WERI-Rb-1 (cell line): ENCODE data around the gene ZNF71.
A peak's percentile ranks its signal among the peaks of the same experiment; 100 is the strongest.

Source experiments
- DNase-seq: peaks from one replicate; pipeline ENCODE4 v3.0.0-alpha.2; 2020
- H3K27ac ChIP-seq: fragments of 250-450 bp; sonication (Bioruptor Pico); 2 replicates; pipeline ENCODE4 v1.5.1; 2020; ENCODE audit warnings: mild to moderate bottlenecking, moderate library complexity
- H3K27me3 ChIP-seq: fragments of 250-450 bp; sonication (Bioruptor Pico); 2 replicates; pipeline ENCODE4 v1.5.1; 2021; ENCODE audit warnings: mild to moderate bottlenecking, low read depth, moderate library complexity; ENCODE audit not compliant: insufficient read depth, severe bottlenecking
- H3K36me3 ChIP-seq: fragments of 250-450 bp; sonication (Bioruptor Pico); 2 replicates; pipeline ENCODE4 v1.5.1; 2020; ENCODE audit warnings: mild to moderate bottlenecking, moderate library complexity
- H3K4me3 ChIP-seq: 2 replicates; pipeline ENCODE4 v1.5.1; 2011; ENCODE audit warnings: low read depth, mild to moderate bottlenecking, control low read depth, low read length
- H3K9me3 ChIP-seq: fragments of 250-450 bp; sonication (Bioruptor Pico); 2 replicates; pipeline ENCODE4 v1.5.1; 2021; ENCODE audit warnings: mild to moderate bottlenecking, moderate library complexity; ENCODE audit not compliant: severe bottlenecking
- CTCF ChIP-seq: IDR thresholded peaks from 2 replicates; pipeline ENCODE4 v1.5.1; 2011; ENCODE audit warnings: low read depth, mild to moderate bottlenecking, control low read depth, inconsistent platforms, low read length

The ZNF71 gene

GRCh38 chr19:56594783-56595547 lies at the start of gene ZNF71:
Gene ZNF71 (plus strand): TSS chr19:56595302. CDS start chr19:56601559, 6,257 bp downstream.
- H3K27ac ChIP-seq, result peak within 1 kb of the TSS; percentile 83
- H3K4me3 ChIP-seq, result peak within 1 kb of the TSS; percentile 93
- H3K9me3 ChIP-seq, result peaks cover 3% of the 10 kb centered on the region
- peak; percentile 94 for DNase-seq
- no peak for TF ChIP-seq CTCF
- peaks cover 24% of the 10 kb centered on the region for H3K36me3 ChIP-seq
- no peaks in the 10 kb centered on the region for H3K27me3 ChIP-seq

GRCh38 chr19:56547535-56547934 lies 47.6 kb upstream of the ZNF71 start:
- H3K36me3 ChIP-seq, result peaks cover 63% of the 10 kb centered on the region
- no peak overlapping the region for H3K27ac ChIP-seq
- H3K9me3 ChIP-seq, result no peaks in the 10 kb centered on the region
- no peaks in the 10 kb centered on the region for H3K27me3 ChIP-seq
- TF ChIP-seq CTCF, result peak; percentile 51
- no peak overlapping the region for H3K4me3 ChIP-seq
- peak; percentile 51 for DNase-seq

- Histone ChIP-seq H3K4me3 (no peak overlapping the region), H3K27ac (no peak overlapping the region), H3K9me3 (peaks cover 13% of the 10 kb centered on the region), H3K27me3 (no peaks in the 10 kb centered on the region), H3K36me3 (peaks cover 41% of the 10 kb centered on the region)
- no peak for TF ChIP-seq CTCF
- no peak for DNase-seq
Observed at GRCh38 chr19:56554272-56554869, 40.7 kb upstream of the ZNF71 start.

- DNase-seq, result no peak
- Histone ChIP-seq H3K27me3 (no peaks in the 10 kb centered on the region), H3K27ac (no peak overlapping the region), H3K4me3 (no peak overlapping the region), H3K9me3 (peaks cover 26% of the 10 kb centered on the region), H3K36me3 (no peaks in the 10 kb centered on the region)
- no peak for TF ChIP-seq CTCF
Observed at GRCh38 chr19:56562766-56563165, 32.3 kb upstream of the ZNF71 start.

GRCh38 chr19:56566904-56567273 lies 28.2 kb upstream of the ZNF71 start:
- Histone ChIP-seq H3K27ac (peak overlapping the region; percentile 42), H3K4me3 (peak overlapping the region; percentile 94)
- peak; percentile 56 for DNase-seq

More at GRCh38 chr19:56566904-56567273, 28.2 kb upstream of the ZNF71 start:
- peaks cover 29% of the 10 kb centered on the region for H3K36me3 ChIP-seq
- peaks cover 24% of the 10 kb centered on the region for H3K9me3 ChIP-seq
- TF ChIP-seq CTCF, result no peak
- no peaks in the 10 kb centered on the region for H3K27me3 ChIP-seq
